ENCODE measurements around the gene ZFP42. TPM values are rescaled to one million over a fixed set of nuclear protein-coding genes. Genes with fewer than 3 reads are reported as not detected.
"Not testable (repeated sequence)": the region's sequence is repeated elsewhere in the genome, so short reads cannot be mapped to it uniquely, and the experiment has no call there.

ZFP42 gene
- total and polyA plus RNA-seq, 2 of the 8 experiments (the other 6 are each of a cell fraction or from before 2014, with no cell fraction given): 69.4 to 188 TPM

GRCh38 chr4:188045461-188045860, 49.9 kb downstream of the ZFP42 start:
- FAIRE-seq; DNase-seq (ENCODE audit: low read depth in 1 of 2, low spot score in 2 of 2); H3K14ac ChIP-seq (ENCODE audit: insufficient read length); H3K4me3 ChIP-seq (ENCODE audit: extremely low read depth in 1 of 4, insufficient read depth in 2 of 4, low read depth in 3 of 4, low read length in 4 of 4); H4K20me1 ChIP-seq (replicated peaks in 1 of 2; ENCODE audit: control insufficient read depth in 1 of 2, insufficient read depth in 2 of 2, low read length in 2 of 2); H2BK15ac ChIP-seq (ENCODE audit: low read length); H4K5ac ChIP-seq (ENCODE audit: insufficient read length, low read depth, low read length); H3K4ac ChIP-seq (replicated peaks; ENCODE audit: insufficient read length, low read depth, low read length); H2AFZ ChIP-seq (ENCODE audit: low read length); H3K36me3 ChIP-seq (ENCODE audit: control insufficient read depth in 2 of 4, insufficient read depth in 4 of 4, low read length in 3 of 4); H3K23ac ChIP-seq (ENCODE audit: insufficient read length); H3K23me2 ChIP-seq (ENCODE audit: low read depth, low read length); H3K4me2 ChIP-seq (ENCODE audit: insufficient read depth in 1 of 2, low read depth in 2 of 2, low read length in 2 of 2); H3K27me3 ChIP-seq (replicated peaks in 1 of 4; ENCODE audit: control insufficient read depth in 3 of 4, extremely low read depth in 1 of 4, insufficient read depth in 3 of 4, low read length in 3 of 4); CTCF ChIA-PET (ENCODE audit: partially characterized antibody); H2BK5ac ChIP-seq (ENCODE audit: low read depth, low read length); H3K9me3 ChIP-seq (ENCODE audit: insufficient read depth in 2 of 2, low read depth in 1 of 2, low read length in 1 of 2); H3K18ac ChIP-seq (ENCODE audit: extremely low read depth, low read length); H2BK20ac ChIP-seq (ENCODE audit: low read length); H3K56ac ChIP-seq (replicated peaks; ENCODE audit: insufficient read length, low read depth, low read length); H4K8ac ChIP-seq (ENCODE audit: extremely low read depth, insufficient read depth, low read length); H3K79me1 ChIP-seq (ENCODE audit: low read depth, low read length); H3K79me2 ChIP-seq (ENCODE audit: control insufficient read depth in 1 of 2, insufficient read depth in 2 of 2, low read length in 2 of 2); H4K91ac ChIP-seq (replicated peaks; ENCODE audit: insufficient read length, low read length); H2AK5ac ChIP-seq (ENCODE audit: low read depth, low read length); H3K4me1 ChIP-seq (replicated peaks in 1 of 4; ENCODE audit: control insufficient read depth in 3 of 4, insufficient read depth in 4 of 4, low read length in 3 of 4); H2BK120ac ChIP-seq (replicated peaks; ENCODE audit: low read depth, low read length); H3K9ac ChIP-seq (replicated peaks in 1 of 4; ENCODE audit: extremely low read depth in 1 of 4, low read depth in 3 of 4, low read length in 3 of 4); H3K27ac ChIP-seq (ENCODE audit: low read depth, low read length); H2BK12ac ChIP-seq (ENCODE audit: low read depth, low read length): not testable (repeated sequence)
- 90% methylated on average over 10 of the region's 10 CpGs; no CpG with 5 or more reads in 1 of the 2 experiments for WGBS, 2 experiments (ENCODE audit: extremely low coverage in 1 of 2, insufficient coverage in 1 of 2, insufficient read length in 1 of 2, insufficient replicate concordance in 2 of 2, low coverage in 1 of 2, low lambda C conversion rate in 2 of 2, missing lambda C conversion rate in 1 of 2)
- POLR2A ChIA-PET (ENCODE audit: partially characterized antibody): interaction anchor here (1.0 to 1.9 kb wide), 2 partner anchors 43 to 46 kb away, joined by 3 to 8 read pairs; no protein-coding TSS in a partner anchor
